ENCODE results near the gene SIAH3. TPM values are rescaled to one million over a fixed set of nuclear protein-coding genes. Genes with fewer than 3 reads are reported as not detected.

Gene SIAH3
- total RNA-seq, 1 donor from 2014 or later = 0.08 TPM

DNA sequence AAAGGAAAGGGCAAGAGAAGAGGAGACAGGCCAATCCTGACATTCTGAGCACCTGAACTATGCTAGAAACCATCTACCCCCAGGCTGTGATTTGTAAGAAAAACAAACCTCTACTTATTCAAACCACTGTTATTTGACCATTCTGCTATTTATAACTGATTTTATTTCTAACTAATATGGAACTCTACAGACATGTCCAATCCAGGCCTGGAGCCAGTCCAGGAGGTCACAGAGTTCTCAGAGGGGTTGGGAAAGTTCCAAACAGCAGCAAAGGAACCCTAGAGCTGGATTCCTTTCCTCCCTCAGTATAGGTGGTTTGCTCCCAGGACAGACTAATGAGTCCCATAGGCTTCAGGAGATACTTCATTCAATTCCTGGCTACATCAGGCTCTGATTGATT, 24.2 kb downstream of the SIAH3 start:
- Mint-ChIP-seq H3K4me3 (ENCODE audit: unreplicated experiment) (no peak overlapping the region), H3K27me3 (ENCODE audit: unreplicated experiment) (no peaks in the 10 kb centered on the region), H3K4me1 (ENCODE audit: unreplicated experiment) (no peaks in the 10 kb centered on the region), H3K36me3 (ENCODE audit: low read depth, unreplicated experiment) (no peaks in the 10 kb centered on the region), H3K9me3 (ENCODE audit: unreplicated experiment) (no peaks in the 10 kb centered on the region), H3K27ac (ENCODE audit: unreplicated experiment) (no peak overlapping the region)
- TF ChIP-seq, protein P1, sequence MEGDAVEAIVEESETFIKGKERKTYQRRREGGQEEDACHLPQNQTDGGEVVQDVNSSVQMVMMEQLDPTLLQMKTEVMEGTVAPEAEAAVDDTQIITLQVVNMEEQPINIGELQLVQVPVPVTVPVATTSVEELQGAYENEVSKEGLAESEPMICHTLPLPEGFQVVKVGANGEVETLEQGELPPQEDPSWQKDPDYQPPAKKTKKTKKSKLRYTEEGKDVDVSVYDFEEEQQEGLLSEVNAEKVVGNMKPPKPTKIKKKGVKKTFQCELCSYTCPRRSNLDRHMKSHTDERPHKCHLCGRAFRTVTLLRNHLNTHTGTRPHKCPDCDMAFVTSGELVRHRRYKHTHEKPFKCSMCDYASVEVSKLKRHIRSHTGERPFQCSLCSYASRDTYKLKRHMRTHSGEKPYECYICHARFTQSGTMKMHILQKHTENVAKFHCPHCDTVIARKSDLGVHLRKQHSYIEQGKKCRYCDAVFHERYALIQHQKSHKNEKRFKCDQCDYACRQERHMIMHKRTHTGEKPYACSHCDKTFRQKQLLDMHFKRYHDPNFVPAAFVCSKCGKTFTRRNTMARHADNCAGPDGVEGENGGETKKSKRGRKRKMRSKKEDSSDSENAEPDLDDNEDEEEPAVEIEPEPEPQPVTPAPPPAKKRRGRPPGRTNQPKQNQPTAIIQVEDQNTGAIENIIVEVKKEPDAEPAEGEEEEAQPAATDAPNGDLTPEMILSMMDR (IDR thresholded peaks at IDR 0.05; ENCODE audit: unreplicated experiment) = no peak
- no peak for DNase-seq (ENCODE audit: low spot score)

DNA sequence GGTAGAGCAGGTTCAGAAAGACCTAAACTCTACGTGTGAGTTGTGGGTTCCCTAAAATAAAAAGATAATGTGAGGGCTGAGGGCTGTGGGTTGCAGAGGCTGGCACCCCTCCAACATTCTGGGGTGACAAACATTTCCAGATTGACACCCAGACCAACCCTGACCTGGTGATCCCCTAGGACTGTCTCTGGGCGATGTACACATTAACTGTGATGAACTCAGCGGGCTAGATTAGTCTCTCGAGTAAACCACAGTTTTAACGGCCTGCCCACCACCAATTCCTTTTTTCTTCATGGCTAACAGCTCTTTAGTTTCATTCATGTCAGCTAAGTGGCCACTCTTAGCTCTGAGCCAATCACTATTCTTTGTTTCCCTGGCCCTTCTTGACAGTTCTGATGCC, 24.8 kb downstream of the SIAH3 start:
- TF ChIP-seq, protein P1 (IDR thresholded peaks at IDR 0.05; ENCODE audit: unreplicated experiment) = no peak
- H3K4me1 Mint-ChIP-seq (ENCODE audit: unreplicated experiment) = no peaks in the 10 kb centered on the region
- no peak for DNase-seq (ENCODE audit: low spot score)
- H3K27ac Mint-ChIP-seq (ENCODE audit: unreplicated experiment) = no peak overlapping the region
- H3K9me3 Mint-ChIP-seq (ENCODE audit: unreplicated experiment) = no peaks in the 10 kb centered on the region
- H3K36me3 Mint-ChIP-seq (ENCODE audit: low read depth, unreplicated experiment) = no peaks in the 10 kb centered on the region
- H3K4me3 Mint-ChIP-seq (ENCODE audit: unreplicated experiment) = no peak overlapping the region
- no peaks in the 10 kb centered on the region for H3K27me3 Mint-ChIP-seq (ENCODE audit: unreplicated experiment)

DNA sequence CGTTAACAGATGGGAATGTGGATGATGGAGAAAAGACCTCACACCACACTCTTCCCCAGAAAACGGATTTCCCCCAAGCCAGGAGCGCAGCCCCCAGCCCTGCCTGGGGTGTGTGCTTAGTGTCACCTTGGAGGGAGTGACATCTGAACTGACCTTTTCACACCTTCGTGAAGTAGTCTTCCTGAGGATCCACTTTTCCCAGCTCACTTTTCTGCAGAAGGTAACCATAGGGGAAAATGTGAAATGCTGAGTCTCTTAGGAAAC, 26.2 kb downstream of the SIAH3 start:
- H3K4me1 Mint-ChIP-seq (ENCODE audit: unreplicated experiment) = no peaks in the 10 kb centered on the region
- H3K27me3 Mint-ChIP-seq (ENCODE audit: unreplicated experiment) = peaks cover 1% of the 10 kb centered on the region
- no peaks in the 10 kb centered on the region for H3K9me3 Mint-ChIP-seq (ENCODE audit: unreplicated experiment)
- no peak overlapping the region for H3K4me3 Mint-ChIP-seq (ENCODE audit: unreplicated experiment)
- H3K27ac Mint-ChIP-seq (ENCODE audit: unreplicated experiment) = no peak overlapping the region
- H3K36me3 Mint-ChIP-seq (ENCODE audit: low read depth, unreplicated experiment) = no peaks in the 10 kb centered on the region
- TF ChIP-seq, protein P1 (IDR thresholded peaks at IDR 0.05; ENCODE audit: unreplicated experiment) = no peak
- DNase-seq (ENCODE audit: low spot score) = no peak

DNA sequence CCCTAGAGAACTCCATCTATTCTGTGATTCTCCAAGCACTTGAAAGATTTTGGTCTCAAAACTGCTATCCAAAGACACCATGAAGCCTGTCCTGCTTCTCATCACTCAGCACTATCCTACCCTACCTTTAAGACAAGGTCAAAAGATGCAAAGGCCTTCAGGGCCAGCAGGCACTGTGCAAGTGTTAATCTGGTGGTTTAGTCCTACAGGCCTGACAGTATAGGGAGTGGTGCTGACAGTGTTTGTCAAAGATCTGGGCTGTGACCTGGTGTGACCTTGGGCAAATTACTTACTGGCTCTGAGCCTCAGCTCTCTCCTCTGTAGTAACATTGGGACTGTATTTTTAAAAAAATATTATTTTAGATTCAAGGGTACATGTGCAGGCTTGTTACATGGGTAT, 28.0 kb downstream of the SIAH3 start:
- Mint-ChIP-seq H3K4me3 (ENCODE audit: unreplicated experiment) (no peak overlapping the region), H3K9me3 (ENCODE audit: unreplicated experiment) (no peaks in the 10 kb centered on the region), H3K27me3 (ENCODE audit: unreplicated experiment) (peaks cover 3% of the 10 kb centered on the region), H3K4me1 (ENCODE audit: unreplicated experiment) (no peaks in the 10 kb centered on the region), H3K27ac (ENCODE audit: unreplicated experiment) (no peak overlapping the region), H3K36me3 (ENCODE audit: low read depth, unreplicated experiment) (no peaks in the 10 kb centered on the region)
- TF ChIP-seq, protein P1 (IDR thresholded peaks at IDR 0.05; ENCODE audit: unreplicated experiment) = no peak
- DNase-seq (ENCODE audit: low spot score) = no peak

DNA sequence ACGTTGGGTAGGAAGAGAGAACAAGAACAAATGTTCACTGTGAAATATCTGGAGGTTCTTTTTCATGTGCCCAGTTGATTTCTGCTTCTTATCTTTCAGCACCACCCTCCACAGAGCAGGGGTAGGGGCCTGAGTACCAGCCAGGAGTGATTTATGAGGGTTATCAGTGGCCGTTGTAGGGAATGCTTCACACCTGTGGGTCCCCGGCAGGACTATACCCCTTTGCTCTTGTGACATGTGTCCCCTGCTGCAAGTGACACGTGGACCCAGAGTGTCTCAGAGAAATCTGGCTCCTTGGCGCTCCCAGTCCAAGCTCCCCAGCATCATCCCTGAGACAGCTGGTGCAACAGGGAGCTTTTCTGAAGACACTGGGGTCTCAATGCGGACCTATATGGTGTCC, 29.7 kb downstream of the SIAH3 start:
- TF ChIP-seq, protein P1 (IDR thresholded peaks at IDR 0.05; ENCODE audit: unreplicated experiment) = no peak
- DNase-seq (ENCODE audit: low spot score) = no peak
- H3K27ac Mint-ChIP-seq (ENCODE audit: unreplicated experiment) = no peak overlapping the region
- no peaks in the 10 kb centered on the region for H3K4me1 Mint-ChIP-seq (ENCODE audit: unreplicated experiment)
- no peaks in the 10 kb centered on the region for H3K36me3 Mint-ChIP-seq (ENCODE audit: low read depth, unreplicated experiment)
- no peaks in the 10 kb centered on the region for H3K9me3 Mint-ChIP-seq (ENCODE audit: unreplicated experiment)
- H3K4me3 Mint-ChIP-seq (ENCODE audit: unreplicated experiment) = no peak overlapping the region
- peaks cover 3% of the 10 kb centered on the region for H3K27me3 Mint-ChIP-seq (ENCODE audit: unreplicated experiment)

Data from endothelial cell (in vitro differentiated cells).